ENCODE data around the gene TEX261.

DNA sequence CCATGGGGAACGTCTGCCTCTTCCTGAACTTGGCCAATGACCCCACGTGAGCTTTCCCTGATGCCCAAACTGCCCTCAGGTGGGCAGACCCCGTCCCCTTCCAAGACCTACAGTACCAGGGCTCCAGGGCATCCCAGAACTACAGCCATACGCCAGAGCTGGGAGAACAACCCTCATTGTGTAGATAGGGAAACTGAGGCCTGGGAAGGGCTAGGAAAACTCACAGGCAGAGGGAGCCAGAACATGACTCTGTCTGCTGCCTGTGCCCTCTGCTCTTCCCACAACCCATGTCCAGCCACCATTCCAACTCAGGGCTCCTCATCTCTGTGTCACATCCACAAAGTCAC is 33.1 kb downstream of the TEX261 start:
- TF ChIP-seq SIN3A (IDR thresholded peaks at IDR 0.05; ENCODE audit: borderline replicate concordance, insufficient read depth, low read length) (no peak), POLR2AphosphoS5 (IDR thresholded peaks at IDR 0.05; ENCODE audit: low read depth, low read length) (no peak), TAF1 (IDR thresholded peaks at IDR 0.05; ENCODE audit: borderline replicate concordance, insufficient read depth, low read length) (no peak), FOXP2 (optimal IDR thresholded peaks at IDR 0.05; ENCODE audit: borderline replicate concordance, extremely low read depth, extremely low read length, insufficient read depth) (no peak)
- TF ChIP-seq, protein P1, sequence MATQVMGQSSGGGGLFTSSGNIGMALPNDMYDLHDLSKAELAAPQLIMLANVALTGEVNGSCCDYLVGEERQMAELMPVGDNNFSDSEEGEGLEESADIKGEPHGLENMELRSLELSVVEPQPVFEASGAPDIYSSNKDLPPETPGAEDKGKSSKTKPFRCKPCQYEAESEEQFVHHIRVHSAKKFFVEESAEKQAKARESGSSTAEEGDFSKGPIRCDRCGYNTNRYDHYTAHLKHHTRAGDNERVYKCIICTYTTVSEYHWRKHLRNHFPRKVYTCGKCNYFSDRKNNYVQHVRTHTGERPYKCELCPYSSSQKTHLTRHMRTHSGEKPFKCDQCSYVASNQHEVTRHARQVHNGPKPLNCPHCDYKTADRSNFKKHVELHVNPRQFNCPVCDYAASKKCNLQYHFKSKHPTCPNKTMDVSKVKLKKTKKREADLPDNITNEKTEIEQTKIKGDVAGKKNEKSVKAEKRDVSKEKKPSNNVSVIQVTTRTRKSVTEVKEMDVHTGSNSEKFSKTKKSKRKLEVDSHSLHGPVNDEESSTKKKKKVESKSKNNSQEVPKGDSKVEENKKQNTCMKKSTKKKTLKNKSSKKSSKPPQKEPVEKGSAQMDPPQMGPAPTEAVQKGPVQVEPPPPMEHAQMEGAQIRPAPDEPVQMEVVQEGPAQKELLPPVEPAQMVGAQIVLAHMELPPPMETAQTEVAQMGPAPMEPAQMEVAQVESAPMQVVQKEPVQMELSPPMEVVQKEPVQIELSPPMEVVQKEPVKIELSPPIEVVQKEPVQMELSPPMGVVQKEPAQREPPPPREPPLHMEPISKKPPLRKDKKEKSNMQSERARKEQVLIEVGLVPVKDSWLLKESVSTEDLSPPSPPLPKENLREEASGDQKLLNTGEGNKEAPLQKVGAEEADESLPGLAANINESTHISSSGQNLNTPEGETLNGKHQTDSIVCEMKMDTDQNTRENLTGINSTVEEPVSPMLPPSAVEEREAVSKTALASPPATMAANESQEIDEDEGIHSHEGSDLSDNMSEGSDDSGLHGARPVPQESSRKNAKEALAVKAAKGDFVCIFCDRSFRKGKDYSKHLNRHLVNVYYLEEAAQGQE (IDR thresholded peaks at IDR 0.05; ENCODE audit: insufficient read depth in 1 of 2, low read depth in 2 of 2, low read length in 2 of 2), result no peak

Data from PFSK-1 (cell line).